Peyer's patch (tissue), 4 donors: ENCODE measurements around the gene COX5B. TPM values are rescaled to one million over a fixed set of nuclear protein-coding genes. Genes with fewer than 3 reads are reported as not detected.

Experiments
- DNase-seq, 3 donors: peaks; one replicate each; pipeline ENCODE4 v3.0.0-alpha.2; 2017 to 2019
- H3K27ac ChIP-seq, 4 donors: fragments of 200-600 bp; sonication (generic); one replicate each; pipeline ENCODE4 v1.5.1; 2016 to 2019
- H3K27me3 ChIP-seq, 2 donors: fragments of 200-600 bp; sonication (generic); one replicate each; pipeline ENCODE4 v1.5.1; 2019
- H3K36me3 ChIP-seq, 3 donors: fragments of 200-600 bp; sonication (generic); one replicate each; pipeline ENCODE4 v1.5.1; 2016 to 2019
- H3K4me1 ChIP-seq, 4 donors: fragments of 200-600 bp; sonication (generic); one replicate each; pipeline ENCODE4 v1.5.1; 2016 to 2019
- H3K4me3 ChIP-seq, 4 donors: fragments of 200-600 bp; sonication (generic); 1 replicate in 3 of 4; 2 replicates in 1 of 4; pipeline ENCODE4 v1.5.1; 2016 to 2019; ENCODE audit warnings: mild to moderate bottlenecking in 1 of 4
- H3K9me3 ChIP-seq, 4 donors: fragments of 200-600 bp; sonication (generic); one replicate each; pipeline ENCODE4 v1.5.1; 2016 to 2019; ENCODE audit warnings: mild to moderate bottlenecking in 1 of 4
- CTCF ChIP-seq, 6 experiments: fragments of 450-650 bp in 4 of 6; fragments of 200-600 bp in 2 of 6; sonication (generic) in 1 of 6; IDR thresholded peaks; one replicate each; pipeline ENCODE4 v1.5.1; 2017 to 2019; ENCODE audit warnings: antibody characterized with exemption in 6 of 6, mild to moderate bottlenecking in 3 of 6, moderate library complexity in 1 of 6
- POLR2A ChIP-seq, 2 donors: fragments of 450-650 bp; IDR thresholded peaks; one replicate each; pipeline ENCODE4 v1.5.1; 2017; ENCODE audit warnings: antibody characterized with exemption in 2 of 2, mild to moderate bottlenecking in 2 of 2, moderate library complexity in 2 of 2
- total RNA-seq, 4 donors: library from RNA; depleted of rRNA; stranded (reverse); fragments of >200 nt; gene quantifications; one replicate each; pipeline ENCODE4 v1.1.0, GENCODE V29; 2016

COX5B gene
- total RNA-seq, 4 donors from 2014 or later, result 248 to 721 (median 447) TPM

- H3K36me3 ChIP-seq, result no peaks in the 10 kb centered on the region
- no peaks in the 10 kb centered on the region for H3K9me3 ChIP-seq
- no peaks in the 10 kb centered on the region for H3K4me1 ChIP-seq
- TF ChIP-seq POLR2A (IDR thresholded peaks at IDR 0.05) (no peak), CTCF (IDR thresholded peaks at IDR 0.05) (no peak)
- no peak overlapping the region for H3K27ac ChIP-seq
- no peak for DNase-seq
- no peaks in the 10 kb centered on the region for H3K27me3 ChIP-seq
- no peak overlapping the region for H3K4me3 ChIP-seq
Observed at GRCh38 chr2:97673182-97673914, 27.5 kb downstream of the COX5B start.

- Histone ChIP-seq H3K36me3 (no peaks in the 10 kb centered on the region), H3K27me3 (no peaks in the 10 kb centered on the region), H3K4me3 (no peak overlapping the region), H3K9me3 (no peaks in the 10 kb centered on the region), H3K4me1 (no peaks in the 10 kb centered on the region), H3K27ac (no peak overlapping the region)
- no peak for DNase-seq
- no peak for TF ChIP-seq CTCF (IDR thresholded peaks at IDR 0.05)
- no peak for TF ChIP-seq POLR2A (IDR thresholded peaks at IDR 0.05)
Observed at GRCh38 chr2:97673915-97674283, 28.0 kb downstream of the COX5B start.

GRCh38 chr2:97675430-97676113 lies 29.7 kb downstream of the COX5B start:
- Histone ChIP-seq H3K9me3 (no peaks in the 10 kb centered on the region), H3K27ac (no peak overlapping the region), H3K36me3 (no peaks in the 10 kb centered on the region), H3K4me3 (no peak overlapping the region), H3K4me1 (no peaks in the 10 kb centered on the region), H3K27me3 (no peaks in the 10 kb centered on the region)
- no peak for TF ChIP-seq CTCF (IDR thresholded peaks at IDR 0.05)
- TF ChIP-seq POLR2A (IDR thresholded peaks at IDR 0.05), result no peak
- no peak for DNase-seq

GRCh38 chr2:97676620-97677019 lies 30.8 kb downstream of the COX5B start:
- no peak for DNase-seq
- no peak overlapping the region for H3K27ac ChIP-seq
- TF ChIP-seq POLR2A (IDR thresholded peaks at IDR 0.05) (no peak), CTCF (IDR thresholded peaks at IDR 0.05) (no peak)
- no peaks in the 10 kb centered on the region for H3K36me3 ChIP-seq
- no peaks in the 10 kb centered on the region for H3K9me3 ChIP-seq
- no peaks in the 10 kb centered on the region for H3K27me3 ChIP-seq
- H3K4me3 ChIP-seq, result no peak overlapping the region
- no peaks in the 10 kb centered on the region for H3K4me1 ChIP-seq

GRCh38 chr2:97677480-97677879 lies 31.6 kb downstream of the COX5B start:
- TF ChIP-seq CTCF (IDR thresholded peaks at IDR 0.05), result no peak
- no peak for TF ChIP-seq POLR2A (IDR thresholded peaks at IDR 0.05)
- Histone ChIP-seq H3K27ac (no peak overlapping the region), H3K4me3 (no peak overlapping the region), H3K9me3 (no peaks in the 10 kb centered on the region), H3K27me3 (no peaks in the 10 kb centered on the region), H3K4me1 (no peaks in the 10 kb centered on the region), H3K36me3 (no peaks in the 10 kb centered on the region)
- no peak for DNase-seq
